Measurements from ENCODE around the gene PADI4. TPM values are rescaled to one million over a fixed set of nuclear protein-coding genes. Genes with fewer than 3 reads are reported as not detected.

PADI4 gene
- total and polyA plus RNA-seq, 2 donors (not counting 3 experiments of a cell fraction or from before 2014, with no cell fraction given): not detected

DNA sequence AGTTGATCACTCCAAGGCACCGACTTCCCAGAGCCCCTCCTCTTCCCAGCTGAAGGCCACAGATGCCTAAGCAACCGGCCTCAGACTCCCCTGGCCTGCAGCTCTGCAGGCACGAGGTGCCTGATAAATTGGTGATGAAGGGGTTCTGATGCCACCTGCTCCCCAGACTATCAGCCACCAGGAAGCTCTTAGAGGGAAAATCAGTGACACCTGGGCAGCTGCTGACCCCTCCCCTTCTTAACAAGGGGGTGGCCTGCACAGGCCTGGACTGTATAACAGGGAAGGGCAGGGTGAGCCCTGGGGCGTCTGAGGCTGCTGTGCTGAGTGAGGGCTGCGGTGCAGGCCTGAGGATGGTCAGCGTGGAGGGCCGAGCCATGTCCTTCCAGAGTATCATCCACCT is 63.9 kb downstream of the PADI4 start, which contains the start of gene PADI6:
Gene PADI6, plus strand, starts transcription at position 301 of the 400 bp plus-strand sequence. Its CDS starts 50 bp downstream, at position 351.
- H3K9me3 ChIP-seq (replicated peaks; ENCODE audit: control insufficient read depth, insufficient read depth, low read length): no peaks in the 10 kb centered on the region

More for the DNA sequence above, 63.9 kb downstream of the PADI4 start, which contains the start of gene PADI6:
- dilution Hi-C loops (cut with MboI; ENCODE audit: extremely low pct_ligation_motif_present, low sequenced_read_pairs) (no loop called here), intact Hi-C loops (cut with micrococcal nuclease) (no loop called here)
- Histone ChIP-seq H3K36me3 (ENCODE audit: control insufficient read depth in 2 of 2, extremely low read depth in 1 of 2, insufficient read depth in 2 of 2, low read length in 2 of 2) (no peaks in the 10 kb centered on the region), H3K79me2 (ENCODE audit: control insufficient read depth, insufficient read depth, low read length) (no peaks in the 10 kb centered on the region), H3K4me3 (replicated peaks in 1 of 3; ENCODE audit: insufficient read depth in 1 of 3, low read depth in 1 of 3, low read length in 3 of 3) (no peak within 1 kb of the TSS), H3K9ac (replicated peaks; ENCODE audit: extremely low read depth, insufficient read depth, low read length) (no peak within 1 kb of the TSS), H3K9me1 (replicated peaks; ENCODE audit: control insufficient read depth, extremely low read depth, insufficient read depth, low read length) (no peaks in the 10 kb centered on the region), H2AFZ (ENCODE audit: low read depth, low read length) (no peak within 1 kb of the TSS), H3K27ac (ENCODE audit: insufficient read depth, low read depth, low read length) (no peak within 1 kb of the TSS), H3K4me2 (ENCODE audit: insufficient read depth, low read length) (no peak within 1 kb of the TSS), H3K4me1 (ENCODE audit: control insufficient read depth, extremely low read depth, insufficient read depth, low read length) (no peaks in the 10 kb centered on the region), H4K20me1 (replicated peaks; ENCODE audit: control insufficient read depth, extremely low read depth, insufficient read depth, low read length) (no peaks in the 10 kb centered on the region), H3K27me3 (ENCODE audit: control insufficient read depth in 2 of 2, insufficient read depth in 2 of 2, low read length in 2 of 2) (no peaks in the 10 kb centered on the region)
- FAIRE-seq: no peak
- ChIA-PET CTCF (no interaction called here), POLR2A (no interaction called here)
- TF ChIP-seq POLR2A (IDR thresholded peaks at IDR 0.05; ENCODE audit: low read depth, low read length): no peak
- TF ChIP-seq, protein P1, sequence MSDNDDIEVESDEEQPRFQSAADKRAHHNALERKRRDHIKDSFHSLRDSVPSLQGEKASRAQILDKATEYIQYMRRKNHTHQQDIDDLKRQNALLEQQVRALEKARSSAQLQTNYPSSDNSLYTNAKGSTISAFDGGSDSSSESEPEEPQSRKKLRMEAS (IDR thresholded peaks at IDR 0.05; ENCODE audit: insufficient read depth, insufficient read length): no peak
- no peak for TF ChIP-seq FOS (IDR thresholded peaks at IDR 0.05; ENCODE audit: borderline replicate concordance, insufficient read depth, low read length)
- no peak for TF ChIP-seq JUN (IDR thresholded peaks at IDR 0.05; ENCODE audit: borderline replicate concordance, insufficient read depth, insufficient read length, low read depth)
- no peak for TF ChIP-seq GATA2 (IDR thresholded peaks at IDR 0.05; ENCODE audit: insufficient read depth, insufficient read length, low read depth, low read length)
- no peak for TF ChIP-seq POLR2AphosphoS5 (IDR thresholded peaks at IDR 0.05; ENCODE audit: insufficient read depth, low read depth, low read length)
- TF ChIP-seq EZH2 (IDR thresholded peaks at IDR 0.05; ENCODE audit: borderline replicate concordance, low read depth, low read length, severe bottlenecking): no peak
- TF ChIP-seq MYC (IDR thresholded peaks at IDR 0.05; ENCODE audit: low read depth, low read length): no peak
- TF ChIP-seq, protein P2, sequence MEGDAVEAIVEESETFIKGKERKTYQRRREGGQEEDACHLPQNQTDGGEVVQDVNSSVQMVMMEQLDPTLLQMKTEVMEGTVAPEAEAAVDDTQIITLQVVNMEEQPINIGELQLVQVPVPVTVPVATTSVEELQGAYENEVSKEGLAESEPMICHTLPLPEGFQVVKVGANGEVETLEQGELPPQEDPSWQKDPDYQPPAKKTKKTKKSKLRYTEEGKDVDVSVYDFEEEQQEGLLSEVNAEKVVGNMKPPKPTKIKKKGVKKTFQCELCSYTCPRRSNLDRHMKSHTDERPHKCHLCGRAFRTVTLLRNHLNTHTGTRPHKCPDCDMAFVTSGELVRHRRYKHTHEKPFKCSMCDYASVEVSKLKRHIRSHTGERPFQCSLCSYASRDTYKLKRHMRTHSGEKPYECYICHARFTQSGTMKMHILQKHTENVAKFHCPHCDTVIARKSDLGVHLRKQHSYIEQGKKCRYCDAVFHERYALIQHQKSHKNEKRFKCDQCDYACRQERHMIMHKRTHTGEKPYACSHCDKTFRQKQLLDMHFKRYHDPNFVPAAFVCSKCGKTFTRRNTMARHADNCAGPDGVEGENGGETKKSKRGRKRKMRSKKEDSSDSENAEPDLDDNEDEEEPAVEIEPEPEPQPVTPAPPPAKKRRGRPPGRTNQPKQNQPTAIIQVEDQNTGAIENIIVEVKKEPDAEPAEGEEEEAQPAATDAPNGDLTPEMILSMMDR (IDR thresholded peaks at IDR 0.05; ENCODE audit: extremely low read depth in 1 of 2, insufficient read depth in 1 of 2, low read depth in 1 of 2, low read length in 2 of 2): no peak
- DNase-seq (ENCODE audit: low read depth, low spot score): no peak
- no TSS peak for BruUV-seq (replicated peaks)
